T-helper 1 cell (primary cell): ENCODE results near the gene SRMS.

Experiments used
- DNase-seq, 5 donors: peaks; one replicate each; pipeline ENCODE4 v3.0.0-alpha.2; 2012 to 2020

The SRMS gene

GRCh38 chr20:63536997-63537524 lies 10.5 kb downstream of the SRMS start, which contains the start of gene PTK6:
Gene PTK6, minus strand, starts transcription at chr20:63537376. Its CDS starts 62 bp downstream, at chr20:63537314.
- DNase-seq: peak in 2 of 5 donors; percentile 9 to 58

GRCh38 chr20:63536241-63536977 lies 11.1 kb downstream of the SRMS start:
- peak in 1 of 5 donors; percentile 5 for DNase-seq

- DNase-seq: peak in 3 of 5 donors; percentile 7 to 27 (median 16)
These were observed 12.5 kb downstream of the SRMS start for GRCh38 chr20:63534831-63535651.

GRCh38 chr20:63534427-63534830 lies 13.1 kb downstream of the SRMS start:
- DNase-seq: peak in 1 of 5 donors; percentile 12

GRCh38 chr20:63533871-63534393 lies 13.6 kb downstream of the SRMS start:
- DNase-seq: peak in 2 of 5 donors; percentile 6 to 12

GRCh38 chr20:63533388-63533787 lies 14.2 kb downstream of the SRMS start:
- DNase-seq: peak in 1 of 5 donors; percentile 9

- peak in 2 of 5 donors; percentile 4 to 8 for DNase-seq
These were observed 15.0 kb downstream of the SRMS start for GRCh38 chr20:63532449-63532971.

- no peak for DNase-seq
These were observed 15.7 kb downstream of the SRMS start for GRCh38 chr20:63531686-63532448.

GRCh38 chr20:63530788-63531160 lies 16.8 kb downstream of the SRMS start:
- DNase-seq: no peak

GRCh38 chr20:63529861-63530787 lies 17.4 kb downstream of the SRMS start:
- DNase-seq: peak in 1 of 5 donors; percentile 10

- DNase-seq: peak in 1 of 5 donors; percentile 5
These were observed 18.2 kb downstream of the SRMS start for GRCh38 chr20:63529180-63529860.

GRCh38 chr20:63527184-63527583 lies 20.4 kb downstream of the SRMS start:
- DNase-seq: no peak

- DNase-seq: no peak
These were observed 21.6 kb downstream of the SRMS start for GRCh38 chr20:63525971-63526370.

- no peak for DNase-seq
These were observed 22.4 kb downstream of the SRMS start for GRCh38 chr20:63525185-63525584.

- DNase-seq: peak in 1 of 5 donors; percentile 10
These were observed 24.5 kb downstream of the SRMS start for GRCh38 chr20:63522981-63523611.

- peak in 2 of 5 donors; percentile 5 to 12 for DNase-seq
These were observed 25.3 kb downstream of the SRMS start for GRCh38 chr20:63522091-63522868.

- peak in 1 of 5 donors; percentile 6 for DNase-seq
These were observed 25.9 kb downstream of the SRMS start for GRCh38 chr20:63521602-63522001.

- DNase-seq: peak; percentile 36 to 75 (median 64)
These were observed 26.5 kb downstream of the SRMS start for GRCh38 chr20:63520934-63521601.
